Measurements from ENCODE around the gene COL18A1.

The COL18A1 gene

DNA sequence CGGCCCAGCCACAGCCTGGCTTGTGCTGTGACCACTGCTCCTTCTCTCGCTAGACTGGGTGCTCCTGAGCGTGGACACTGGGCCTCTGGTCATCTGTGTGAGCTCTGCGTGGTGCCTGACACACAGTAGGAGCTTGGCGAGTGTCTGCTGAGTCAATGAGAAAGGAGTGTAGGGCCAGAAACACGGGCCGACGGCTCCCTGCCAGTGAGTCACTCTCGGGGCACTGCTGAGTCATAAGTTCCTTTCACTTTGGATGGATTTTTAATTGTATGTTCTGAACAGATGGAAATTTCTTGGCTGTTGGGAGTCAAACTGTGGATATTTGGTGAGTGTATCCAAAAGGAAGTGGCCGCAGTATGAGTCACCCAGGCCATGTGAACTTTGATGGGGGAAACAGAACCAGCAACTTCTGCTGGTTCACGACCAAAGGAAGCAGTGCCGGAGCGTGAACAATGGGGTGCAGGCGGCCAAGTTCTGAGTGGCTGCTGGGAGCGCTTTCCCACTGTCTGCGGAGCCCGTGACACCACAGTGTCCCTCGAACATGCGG is 41.0 kb upstream of the COL18A1 start:
- ChIA-PET POLR2A (no interaction called here), CTCF (no interaction called here)
- TF ChIP-seq BHLHE40 (IDR thresholded peaks at IDR 0.05; ENCODE audit: borderline replicate concordance) (no peak), ARNT (IDR thresholded peaks at IDR 0.05) (no peak), SUZ12 (IDR thresholded peaks at IDR 0.05) (no peak), FOXK2 (IDR thresholded peaks at IDR 0.05) (no peak), FOXA1 (IDR thresholded peaks at IDR 0.05) (no peak), ZNF384 (IDR thresholded peaks at IDR 0.05) (no peak), HDGF (IDR thresholded peaks at IDR 0.05; ENCODE audit: borderline replicate concordance) (no peak), SP1 (IDR thresholded peaks at IDR 0.05) (no peak)
- DNase-seq (ENCODE audit: extremely low spot score), result no peak

DNA sequence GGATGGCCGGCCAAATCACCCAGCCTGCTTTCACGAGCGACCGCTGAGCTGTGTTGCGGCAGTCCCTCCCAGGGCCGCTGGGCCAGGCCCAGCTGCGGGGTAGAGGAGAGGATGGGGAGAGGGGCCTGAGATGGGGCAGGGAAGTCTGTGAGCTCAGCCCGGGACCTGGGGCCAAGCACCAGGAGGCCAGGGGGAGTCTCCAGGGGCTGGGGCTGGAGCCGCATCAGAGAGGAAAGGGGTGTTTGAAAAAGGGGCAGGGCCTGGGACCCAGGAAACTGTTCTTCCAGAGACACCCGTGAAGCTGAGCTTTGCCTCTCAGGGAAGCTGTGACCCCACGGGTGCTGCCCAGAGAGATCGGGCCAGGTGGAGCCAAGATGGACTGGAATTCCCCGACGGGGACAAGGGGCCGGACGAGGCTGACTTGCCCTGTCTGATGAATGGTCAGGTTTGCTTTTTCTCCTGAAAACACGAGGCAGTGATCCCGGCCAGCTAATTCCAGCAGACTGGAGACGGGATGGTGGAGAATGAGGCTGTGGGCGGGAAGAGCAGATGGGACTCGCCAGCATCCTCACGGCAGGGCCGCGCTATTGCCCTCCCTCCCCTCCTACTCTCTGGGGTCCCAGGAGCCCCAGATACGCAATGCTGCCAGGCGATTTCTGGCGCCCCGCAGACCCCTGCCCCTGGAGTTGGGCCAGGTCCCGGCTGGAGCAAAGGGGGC is 40.3 kb upstream of the COL18A1 start:
- ChIA-PET CTCF (no interaction called here), POLR2A (no interaction called here)
- TF ChIP-seq HDGF (IDR thresholded peaks at IDR 0.05; ENCODE audit: borderline replicate concordance), result no peak
- TF ChIP-seq TARDBP (IDR thresholded peaks at IDR 0.05), result no peak
- TF ChIP-seq ELF4 (IDR thresholded peaks at IDR 0.05), result no peak
- no peak for TF ChIP-seq L3MBTL2 (conservative IDR thresholded peaks at IDR 0.05)
- TF ChIP-seq, protein P1, sequence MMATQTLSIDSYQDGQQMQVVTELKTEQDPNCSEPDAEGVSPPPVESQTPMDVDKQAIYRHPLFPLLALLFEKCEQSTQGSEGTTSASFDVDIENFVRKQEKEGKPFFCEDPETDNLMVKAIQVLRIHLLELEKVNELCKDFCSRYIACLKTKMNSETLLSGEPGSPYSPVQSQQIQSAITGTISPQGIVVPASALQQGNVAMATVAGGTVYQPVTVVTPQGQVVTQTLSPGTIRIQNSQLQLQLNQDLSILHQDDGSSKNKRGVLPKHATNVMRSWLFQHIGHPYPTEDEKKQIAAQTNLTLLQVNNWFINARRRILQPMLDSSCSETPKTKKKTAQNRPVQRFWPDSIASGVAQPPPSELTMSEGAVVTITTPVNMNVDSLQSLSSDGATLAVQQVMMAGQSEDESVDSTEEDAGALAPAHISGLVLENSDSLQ (IDR thresholded peaks at IDR 0.05), result no peak
- no peak for TF ChIP-seq FOXK2 (IDR thresholded peaks at IDR 0.05)
- no peak for DNase-seq (ENCODE audit: extremely low spot score)

DNA sequence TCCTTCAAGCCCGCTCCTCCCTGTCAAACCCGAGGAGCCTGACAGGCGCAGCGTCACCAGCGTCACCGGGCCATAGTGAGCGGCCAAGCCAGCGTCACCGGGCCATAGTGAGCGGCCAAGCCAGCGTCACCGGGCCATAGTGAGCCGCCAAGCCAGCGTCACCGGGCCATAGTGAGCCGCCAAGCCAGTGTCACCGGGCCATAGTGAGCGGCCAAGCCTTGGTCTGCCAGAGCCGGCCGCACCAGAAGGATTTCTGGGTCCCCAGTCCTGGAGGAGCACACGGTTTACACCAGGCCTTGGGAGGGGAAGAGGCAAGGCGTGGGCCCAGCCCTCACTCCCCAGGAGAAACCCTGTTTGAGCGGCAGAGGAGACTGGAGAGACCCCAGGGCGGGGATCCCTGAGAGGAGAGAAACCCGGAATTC is 39.8 kb upstream of the COL18A1 start:
- CTCF ChIA-PET, result no interaction called here
- DNase-seq (ENCODE audit: extremely low spot score), result no peak
- TF ChIP-seq TARDBP (IDR thresholded peaks at IDR 0.05) (no peak), NFRKB (IDR thresholded peaks at IDR 0.05) (no peak), FOXM1 (IDR thresholded peaks at IDR 0.05; ENCODE audit: borderline replicate concordance) (no peak), LEF1 (IDR thresholded peaks at IDR 0.05; ENCODE audit: borderline replicate concordance) (no peak), ARNT (IDR thresholded peaks at IDR 0.05) (no peak), L3MBTL2 (conservative IDR thresholded peaks at IDR 0.05) (no peak), BHLHE40 (IDR thresholded peaks at IDR 0.05; ENCODE audit: borderline replicate concordance) (no peak), HDGF (IDR thresholded peaks at IDR 0.05; ENCODE audit: borderline replicate concordance) (no peak), SP1 (IDR thresholded peaks at IDR 0.05) (no peak), ZNF384 (IDR thresholded peaks at IDR 0.05) (no peak), FOXK2 (IDR thresholded peaks at IDR 0.05) (no peak), SUZ12 (IDR thresholded peaks at IDR 0.05) (no peak), CTBP1 (IDR thresholded peaks at IDR 0.05; ENCODE audit: borderline replicate concordance) (no peak), FOXA1 (IDR thresholded peaks at IDR 0.05) (no peak), ELF4 (IDR thresholded peaks at IDR 0.05) (no peak)
- TF ChIP-seq, protein P1 (IDR thresholded peaks at IDR 0.05), result no peak
- POLR2A ChIA-PET, result no interaction called here

DNA sequence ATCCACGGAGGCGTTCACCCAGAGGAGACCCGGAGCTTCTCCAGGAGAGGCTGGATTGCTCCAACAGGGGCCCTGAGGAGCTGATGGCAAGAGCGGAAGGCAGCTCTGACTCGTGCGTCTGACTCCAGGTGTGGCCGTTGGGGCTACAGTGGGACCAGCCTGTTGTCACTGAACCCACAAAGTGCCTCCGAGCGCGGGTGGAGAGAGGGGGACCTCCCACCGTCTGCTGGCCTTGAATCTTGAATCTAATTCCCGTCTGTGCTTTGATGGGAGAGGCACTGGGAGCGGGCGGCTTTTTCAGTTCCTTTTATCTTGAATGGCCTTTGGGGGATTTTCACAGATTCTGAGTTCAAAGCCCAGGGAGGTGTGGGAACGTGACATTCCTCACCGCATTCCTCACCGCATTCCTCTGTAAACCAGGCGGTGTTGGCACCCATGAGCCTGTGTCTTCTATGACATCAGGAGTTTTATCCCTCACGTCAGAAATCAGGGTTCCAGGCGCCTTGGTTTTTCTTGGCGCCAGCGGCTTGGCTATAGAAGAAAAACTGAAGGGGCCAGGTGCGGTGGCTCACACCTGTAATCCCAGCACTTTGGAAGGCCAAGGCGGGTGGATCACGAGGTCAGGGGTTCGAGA is 39.2 kb upstream of the COL18A1 start:
- CTCF ChIA-PET, result no interaction called here
- POLR2A ChIA-PET, result no interaction called here

DNA sequence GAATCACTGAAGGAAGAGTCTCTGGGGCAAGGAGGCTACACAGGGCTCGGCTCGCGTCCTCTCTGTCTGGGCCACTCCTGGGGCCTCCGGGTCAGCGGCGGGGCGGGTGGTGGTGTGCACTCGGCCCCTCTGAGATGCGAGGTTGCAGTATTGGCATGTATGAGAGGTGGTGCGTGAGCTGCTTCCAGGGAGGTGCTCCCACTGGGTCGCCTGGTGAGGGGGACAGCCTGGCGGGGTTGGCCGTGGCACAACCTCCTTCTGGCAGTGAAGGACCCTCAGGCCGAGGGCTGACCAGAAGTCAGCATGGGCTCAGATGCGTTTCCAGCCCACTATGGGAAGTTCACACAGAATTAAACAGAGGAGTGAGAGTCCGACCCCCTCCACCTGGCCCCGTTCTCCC is 38.5 kb upstream of the COL18A1 start:
- CTCF ChIA-PET, result no interaction called here
- POLR2A ChIA-PET, result no interaction called here
- no peak for DNase-seq (ENCODE audit: extremely low spot score)
- no peak for TF ChIP-seq ARNT (IDR thresholded peaks at IDR 0.05)
- TF ChIP-seq, protein P1 (IDR thresholded peaks at IDR 0.05), result no peak
- TF ChIP-seq BHLHE40 (IDR thresholded peaks at IDR 0.05; ENCODE audit: borderline replicate concordance), result no peak
- no peak for TF ChIP-seq TARDBP (IDR thresholded peaks at IDR 0.05)
- no peak for TF ChIP-seq NFRKB (IDR thresholded peaks at IDR 0.05)
- no peak for TF ChIP-seq CTBP1 (IDR thresholded peaks at IDR 0.05; ENCODE audit: borderline replicate concordance)
- no peak for TF ChIP-seq SUZ12 (IDR thresholded peaks at IDR 0.05)
- no peak for TF ChIP-seq ELF4 (IDR thresholded peaks at IDR 0.05)
- TF ChIP-seq L3MBTL2 (conservative IDR thresholded peaks at IDR 0.05), result no peak
- TF ChIP-seq LEF1 (IDR thresholded peaks at IDR 0.05; ENCODE audit: borderline replicate concordance), result no peak
- no peak for TF ChIP-seq ZNF384 (IDR thresholded peaks at IDR 0.05)
- TF ChIP-seq SP1 (IDR thresholded peaks at IDR 0.05), result no peak
- no peak for TF ChIP-seq FOXA1 (IDR thresholded peaks at IDR 0.05)
- no peak for TF ChIP-seq FOXK2 (IDR thresholded peaks at IDR 0.05)
- no peak for TF ChIP-seq FOXM1 (IDR thresholded peaks at IDR 0.05; ENCODE audit: borderline replicate concordance)
- TF ChIP-seq HDGF (IDR thresholded peaks at IDR 0.05; ENCODE audit: borderline replicate concordance), result no peak

More for the DNA sequence above, 39.2 kb upstream of the COL18A1 start:
- DNase-seq (ENCODE audit: extremely low spot score), result no peak
- no peak for TF ChIP-seq CTBP1 (IDR thresholded peaks at IDR 0.05; ENCODE audit: borderline replicate concordance)
- no peak for TF ChIP-seq BHLHE40 (IDR thresholded peaks at IDR 0.05; ENCODE audit: borderline replicate concordance)
- TF ChIP-seq FOXA1 (IDR thresholded peaks at IDR 0.05), result no peak
- TF ChIP-seq ZNF384 (IDR thresholded peaks at IDR 0.05), result no peak
- TF ChIP-seq, protein P1 (IDR thresholded peaks at IDR 0.05), result no peak
- TF ChIP-seq NFRKB (IDR thresholded peaks at IDR 0.05), result no peak
- no peak for TF ChIP-seq TARDBP (IDR thresholded peaks at IDR 0.05)
- TF ChIP-seq FOXK2 (IDR thresholded peaks at IDR 0.05), result no peak
- no peak for TF ChIP-seq LEF1 (IDR thresholded peaks at IDR 0.05; ENCODE audit: borderline replicate concordance)

Data from HEK293T (cell line).